ENCODE results near the gene UGT1A9. TPM values are rescaled to one million over a fixed set of nuclear protein-coding genes. Genes with fewer than 3 reads are reported as not detected.
"Not testable (repeated sequence)": the region's sequence is repeated elsewhere in the genome, so short reads cannot be mapped to it uniquely, and the experiment has no call there.

The UGT1A9 gene
- total RNA-seq, 1 experiment from 2014 or later = not detected

- peaks cover 14% of the 10 kb centered on the region for H3K27me3 Mint-ChIP-seq (ENCODE audit: insufficient read depth, unreplicated experiment)
- no peak for TF ChIP-seq CTCF (IDR thresholded peaks at IDR 0.05; ENCODE audit: unreplicated experiment)
- intact Hi-C loops (cut with micrococcal nuclease) = no loop called here
- no peak for DNase-seq (ENCODE audit: unreplicated experiment)
- no peak overlapping the region for H3K4me3 Mint-ChIP-seq (ENCODE audit: unreplicated experiment)
- no peak overlapping the region for H3K27ac Mint-ChIP-seq (ENCODE audit: low read depth, unreplicated experiment)
- no TSS peak for BruUV-seq (replicated peaks)
- ChIA-PET CTCF (no interaction called here), POLR2A (interaction anchor here (0.6 kb wide), 1 partner anchor 59 kb away, joined by 3 read pairs; no protein-coding TSS in a partner anchor)
- no peaks in the 10 kb centered on the region for H3K36me3 Mint-ChIP-seq (ENCODE audit: insufficient read depth, unreplicated experiment)
- H3K4me1 Mint-ChIP-seq (ENCODE audit: insufficient read depth, unreplicated experiment) = no peaks in the 10 kb centered on the region
- H3K9me3 Mint-ChIP-seq (ENCODE audit: unreplicated experiment) = no peaks in the 10 kb centered on the region
These were observed 17.2 kb upstream of the UGT1A9 start for GRCh38 chr2:233654501-233654900.

- no peaks in the 10 kb centered on the region for H3K36me3 Mint-ChIP-seq (ENCODE audit: insufficient read depth, unreplicated experiment)
- peaks cover 19% of the 10 kb centered on the region for H3K27me3 Mint-ChIP-seq (ENCODE audit: insufficient read depth, unreplicated experiment)
- no peaks in the 10 kb centered on the region for H3K4me1 Mint-ChIP-seq (ENCODE audit: insufficient read depth, unreplicated experiment)
These were observed 16.7 kb upstream of the UGT1A9 start for GRCh38 chr2:233655043-233655442.

GRCh38 chr2:233655943-233656342 is 15.8 kb upstream of the UGT1A9 start:
- intact Hi-C loops (cut with micrococcal nuclease); H3K9me3 Mint-ChIP-seq (ENCODE audit: unreplicated experiment); BruUV-seq (replicated peaks); H3K4me3 Mint-ChIP-seq (ENCODE audit: unreplicated experiment); H3K36me3 Mint-ChIP-seq (ENCODE audit: insufficient read depth, unreplicated experiment); CTCF ChIA-PET; H3K4me1 Mint-ChIP-seq (ENCODE audit: insufficient read depth, unreplicated experiment); H3K27ac Mint-ChIP-seq (ENCODE audit: low read depth, unreplicated experiment); DNase-seq (ENCODE audit: unreplicated experiment); POLR2A ChIA-PET: not testable (repeated sequence)
- H3K27me3 Mint-ChIP-seq (ENCODE audit: insufficient read depth, unreplicated experiment) = peaks cover 23% of the 10 kb centered on the region

More at GRCh38 chr2:233655043-233655442, 16.7 kb upstream of the UGT1A9 start:
- TF ChIP-seq CTCF (IDR thresholded peaks at IDR 0.05; ENCODE audit: unreplicated experiment) = no peak
- H3K27ac Mint-ChIP-seq (ENCODE audit: low read depth, unreplicated experiment) = no peak overlapping the region
- ChIA-PET POLR2A (no interaction called here), CTCF (no interaction called here)
- H3K4me3 Mint-ChIP-seq (ENCODE audit: unreplicated experiment) = no peak overlapping the region
- BruUV-seq (replicated peaks) = no TSS peak
- H3K9me3 Mint-ChIP-seq (ENCODE audit: unreplicated experiment) = no peaks in the 10 kb centered on the region
- intact Hi-C loops (cut with micrococcal nuclease) = no loop called here
- DNase-seq (ENCODE audit: unreplicated experiment) = no peak

- intact Hi-C loops (cut with micrococcal nuclease) = no loop called here
- CTCF ChIA-PET = no interaction called here
- H3K27ac Mint-ChIP-seq (ENCODE audit: low read depth, unreplicated experiment) = no peak overlapping the region
- BruUV-seq (replicated peaks) = no TSS peak
- no peaks in the 10 kb centered on the region for H3K9me3 Mint-ChIP-seq (ENCODE audit: unreplicated experiment)
- H3K27me3 Mint-ChIP-seq (ENCODE audit: insufficient read depth, unreplicated experiment) = peaks cover 23% of the 10 kb centered on the region
- H3K4me3 Mint-ChIP-seq (ENCODE audit: unreplicated experiment) = no peak overlapping the region
- H3K4me1 Mint-ChIP-seq (ENCODE audit: insufficient read depth, unreplicated experiment) = no peaks in the 10 kb centered on the region
- TF ChIP-seq CTCF (IDR thresholded peaks at IDR 0.05; ENCODE audit: unreplicated experiment) = no peak
- DNase-seq (ENCODE audit: unreplicated experiment) = no peak
- POLR2A ChIA-PET = no interaction called here
- H3K36me3 Mint-ChIP-seq (ENCODE audit: insufficient read depth, unreplicated experiment) = no peaks in the 10 kb centered on the region
These were observed 15.3 kb upstream of the UGT1A9 start for GRCh38 chr2:233656443-233656842.

- H3K9me3 Mint-ChIP-seq (ENCODE audit: unreplicated experiment) = no peaks in the 10 kb centered on the region
These were observed 13.1 kb upstream of the UGT1A9 start for GRCh38 chr2:233658610-233659009.

More at GRCh38 chr2:233658610-233659009, 13.1 kb upstream of the UGT1A9 start:
- no peak for DNase-seq (ENCODE audit: unreplicated experiment)
- CTCF ChIA-PET = no interaction called here
- peaks cover 23% of the 10 kb centered on the region for H3K27me3 Mint-ChIP-seq (ENCODE audit: insufficient read depth, unreplicated experiment)
- intact Hi-C loops (cut with micrococcal nuclease) = no loop called here
- H3K4me3 Mint-ChIP-seq (ENCODE audit: unreplicated experiment) = no peak overlapping the region
- H3K36me3 Mint-ChIP-seq (ENCODE audit: insufficient read depth, unreplicated experiment) = no peaks in the 10 kb centered on the region
- H3K4me1 Mint-ChIP-seq (ENCODE audit: insufficient read depth, unreplicated experiment) = no peaks in the 10 kb centered on the region
- BruUV-seq (replicated peaks) = no TSS peak
- TF ChIP-seq CTCF (IDR thresholded peaks at IDR 0.05; ENCODE audit: unreplicated experiment) = no peak
- POLR2A ChIA-PET = interaction anchor here (1.2 kb wide), 1 partner anchor 32 kb away, joined by 3 read pairs; no protein-coding TSS in a partner anchor
- no peak overlapping the region for H3K27ac Mint-ChIP-seq (ENCODE audit: low read depth, unreplicated experiment)
